Stomach (tissue), 9 donors: Measurements from ENCODE around the gene PRKD1. TPM values are rescaled to one million over a fixed set of nuclear protein-coding genes. Genes with fewer than 3 reads are reported as not detected.
"Not testable (repeated sequence)": the region's sequence is repeated elsewhere in the genome, so short reads cannot be mapped to it uniquely, and the experiment has no call there.

Source experiments
- DNase-seq, 2 donors: peaks; one replicate each; pipeline versions ENCODE4 v3.0.0 to v3.0.0-alpha.2; 2013 to 2019
- H3K27ac ChIP-seq, 5 donors: fragments of 200-600 bp in 4 of 5; sonication (generic) in 4 of 5; one replicate each; pipeline ENCODE4 v1.5.1; 2013 to 2019; ENCODE audit warnings: mild to moderate bottlenecking in 1 of 5, moderate library complexity in 1 of 5
- H3K27me3 ChIP-seq, 3 donors: fragments of 200-600 bp; sonication (generic); one replicate each; pipeline ENCODE4 v1.5.1; 2017 to 2019; ENCODE audit warnings: mixed run types in 1 of 3
- H3K36me3 ChIP-seq, 4 donors: fragments of 200-600 bp; sonication (generic); 1 replicate in 3 of 4; 2 replicates in 1 of 4; pipeline ENCODE4 v1.5.1; 2016 to 2019
- H3K4me1 ChIP-seq, 4 donors: fragments of 200-600 bp; sonication (generic); one replicate each; pipeline ENCODE4 v1.5.1; 2016 to 2019
- H3K4me3 ChIP-seq, 4 donors: fragments of 200-600 bp; sonication (generic) in 3 of 4; one replicate each; pipeline ENCODE4 v1.5.1; 2016 to 2019; ENCODE audit warnings: mild to moderate bottlenecking in 1 of 4
- H3K9me3 ChIP-seq, 4 donors: fragments of 200-600 bp; sonication (generic); one replicate each; pipeline ENCODE4 v1.5.1; 2016 to 2019
- EP300 ChIP-seq: sonication (generic); formaldehyde crosslinking; IDR thresholded peaks from one replicate; pipeline ENCODE4 v1.6.1; 2017; ENCODE audit warnings: antibody characterized with exemption
- POLR2A ChIP-seq, 4 donors: fragments of 450-650 bp; IDR thresholded peaks; one replicate each; pipeline ENCODE4 v1.6.1; 2016; ENCODE audit warnings: antibody characterized with exemption in 4 of 4, control low read depth in 2 of 4, mild to moderate bottlenecking in 1 of 4, moderate library complexity in 1 of 4
- POLR2AphosphoS5 ChIP-seq, 3 donors: sonication (generic); formaldehyde crosslinking; IDR thresholded peaks; one replicate each; pipeline ENCODE4 v1.6.1; 2016; ENCODE audit warnings: antibody characterized with exemption in 3 of 3
- WGBS, 5 donors: extraction: QIAGEN DNeasy Blood & Tissue Kit in 3 of 5; methylation state at CpG; one replicate each; pipeline versions ENCODE4 v1.1.5 to v1.1.7; 2013 to 2018; 5-methylcytosine and 5-hydroxymethylcytosine counted together
- intact Hi-C: fragments of 100-400 bp; cut with DNase I; formaldehyde crosslinking; loops from one replicate; pipeline ENCODE4 v1.15.1; 2023; ENCODE audit warnings: low total_unique reads
- polyA plus RNA-seq, 3 donors: library from polyadenylated mRNA; stranded (reverse); fragments of 200-250 nt; gene quantifications; one replicate each; pipeline ENCODE4 v1.2.3, GENCODE V29; 2013
- total RNA-seq, 5 donors: library from RNA; depleted of rRNA; stranded (reverse); fragments of >200 nt; gene quantifications; one replicate each; pipeline versions ENCODE4 v1.1.0 to v1.2.3, GENCODE V29; 2014 to 2016
- TF ChIP-seq, protein P1 (sequence below), 7 experiments: fragments of 450-650 bp in 4 of 7; fragments of 200-600 bp in 3 of 7; sonication (generic) in 3 of 7; IDR thresholded peaks; one replicate each; pipeline ENCODE4 v1.5.1; 2016 to 2019; ENCODE audit warnings: antibody characterized with exemption in 7 of 7, control low read depth in 2 of 7, mild to moderate bottlenecking in 1 of 7
- donor health status: healthy with polysubstance abuse.
- donor health status: Bipolar disorder and iron deficiency.
- donor health status: healthy.

Gene PRKD1
- total and polyA plus RNA-seq, 8 donors = 1.6 to 26.6 (median 4.9) TPM

GRCh38 chr14:29710015-29710414, 217.6 kb downstream of the PRKD1 start:
- DNase-seq = no peak
- Histone ChIP-seq H3K36me3 (no peaks in the 10 kb centered on the region), H3K27ac (no peak overlapping the region), H3K9me3 (no peaks in the 10 kb centered on the region), H3K4me1 (no peaks in the 10 kb centered on the region), H3K27me3 (no peaks in the 10 kb centered on the region), H3K4me3 (no peak overlapping the region)
- TF ChIP-seq, protein P1, sequence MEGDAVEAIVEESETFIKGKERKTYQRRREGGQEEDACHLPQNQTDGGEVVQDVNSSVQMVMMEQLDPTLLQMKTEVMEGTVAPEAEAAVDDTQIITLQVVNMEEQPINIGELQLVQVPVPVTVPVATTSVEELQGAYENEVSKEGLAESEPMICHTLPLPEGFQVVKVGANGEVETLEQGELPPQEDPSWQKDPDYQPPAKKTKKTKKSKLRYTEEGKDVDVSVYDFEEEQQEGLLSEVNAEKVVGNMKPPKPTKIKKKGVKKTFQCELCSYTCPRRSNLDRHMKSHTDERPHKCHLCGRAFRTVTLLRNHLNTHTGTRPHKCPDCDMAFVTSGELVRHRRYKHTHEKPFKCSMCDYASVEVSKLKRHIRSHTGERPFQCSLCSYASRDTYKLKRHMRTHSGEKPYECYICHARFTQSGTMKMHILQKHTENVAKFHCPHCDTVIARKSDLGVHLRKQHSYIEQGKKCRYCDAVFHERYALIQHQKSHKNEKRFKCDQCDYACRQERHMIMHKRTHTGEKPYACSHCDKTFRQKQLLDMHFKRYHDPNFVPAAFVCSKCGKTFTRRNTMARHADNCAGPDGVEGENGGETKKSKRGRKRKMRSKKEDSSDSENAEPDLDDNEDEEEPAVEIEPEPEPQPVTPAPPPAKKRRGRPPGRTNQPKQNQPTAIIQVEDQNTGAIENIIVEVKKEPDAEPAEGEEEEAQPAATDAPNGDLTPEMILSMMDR (IDR thresholded peaks at IDR 0.05) = peak in 4 of 7 experiments; percentile 11 to 31 (median 18)
- TF ChIP-seq EP300 = no peak
- no peak for TF ChIP-seq POLR2AphosphoS5 (IDR thresholded peaks at IDR 0.05)
- WGBS, 5 donors = 20 to 43% (median 39%) methylated on average over 2 of the region's 2 CpGs
- intact Hi-C loops = no loop called here

DNA sequence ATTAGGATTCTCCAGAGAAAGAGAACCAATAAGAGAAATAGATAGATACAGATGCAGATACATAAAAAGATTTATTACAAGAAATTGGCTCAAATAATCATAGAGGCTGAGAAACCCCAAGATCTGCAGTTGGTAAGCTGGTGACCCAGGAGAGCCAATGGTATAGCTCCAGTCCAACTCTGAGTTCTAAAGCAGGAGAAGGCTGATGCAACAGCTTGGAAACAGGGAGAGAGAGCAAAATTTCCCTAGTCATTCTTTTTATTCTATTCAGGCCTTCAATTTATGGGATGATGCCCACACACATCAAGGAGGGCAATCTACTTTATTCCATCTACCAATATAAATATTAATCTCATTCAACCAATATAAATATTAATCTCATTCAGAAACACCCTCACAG, 218.2 kb downstream of the PRKD1 start:
- Histone ChIP-seq H3K27me3 (no peaks in the 10 kb centered on the region), H3K27ac (no peak overlapping the region), H3K9me3 (no peaks in the 10 kb centered on the region), H3K4me3 (no peak overlapping the region), H3K4me1 (no peaks in the 10 kb centered on the region), H3K36me3 (no peaks in the 10 kb centered on the region)
- no peak for TF ChIP-seq POLR2AphosphoS5 (IDR thresholded peaks at IDR 0.05)
- TF ChIP-seq EP300 = no peak
- no peak for TF ChIP-seq POLR2A (IDR thresholded peaks at IDR 0.05)
- TF ChIP-seq, protein P1 (IDR thresholded peaks at IDR 0.05) = no peak
- intact Hi-C loops = no loop called here
- DNase-seq = no peak

GRCh38 chr14:29706700-29707099, 220.9 kb downstream of the PRKD1 start:
- TF ChIP-seq, protein P1 (IDR thresholded peaks at IDR 0.05) = no peak
- TF ChIP-seq EP300 (no peak), POLR2AphosphoS5 (IDR thresholded peaks at IDR 0.05) (no peak), POLR2A (IDR thresholded peaks at IDR 0.05) (no peak)
- 96 to 100% (median 97%) methylated on average over 1 of the region's 1 CpG for WGBS, 5 donors
- Histone ChIP-seq H3K36me3 (no peaks in the 10 kb centered on the region), H3K4me3 (no peak overlapping the region), H3K9me3 (no peaks in the 10 kb centered on the region), H3K27me3 (no peaks in the 10 kb centered on the region), H3K4me1 (no peaks in the 10 kb centered on the region), H3K27ac (no peak overlapping the region)
- intact Hi-C loops = no loop called here
- DNase-seq = no peak

DNA sequence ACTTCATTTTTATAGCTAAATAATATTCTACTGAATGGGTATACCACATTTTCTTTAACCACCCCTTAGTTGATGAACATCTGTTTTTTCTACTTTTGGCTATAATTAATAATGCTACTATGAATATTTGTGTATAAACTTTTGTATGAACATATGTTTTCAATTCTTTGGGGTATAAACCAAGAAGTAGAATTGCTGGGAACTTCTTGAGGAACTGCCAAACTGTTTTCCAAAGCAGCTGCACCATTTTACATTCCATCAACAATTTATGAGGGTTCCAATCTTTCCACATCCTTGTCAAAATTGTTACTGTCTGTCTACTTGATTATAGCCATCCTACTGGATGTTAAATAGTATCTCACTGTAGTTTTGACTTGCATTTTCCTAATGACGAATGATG, 221.8 kb downstream of the PRKD1 start:
- no peaks in the 10 kb centered on the region for H3K27me3 ChIP-seq
- no peaks in the 10 kb centered on the region for H3K36me3 ChIP-seq
- H3K4me1 ChIP-seq = no peaks in the 10 kb centered on the region
- H3K27ac ChIP-seq = no peak overlapping the region
- DNase-seq = no peak
- WGBS, 5 donors = 95 to 100% (median 97%) methylated on average over 1 of the region's 1 CpG
- H3K9me3 ChIP-seq = no peaks in the 10 kb centered on the region
- intact Hi-C loops = no loop called here
- no peak for TF ChIP-seq POLR2AphosphoS5 (IDR thresholded peaks at IDR 0.05)
- TF ChIP-seq, protein P1 (IDR thresholded peaks at IDR 0.05) = no peak
- TF ChIP-seq POLR2A (IDR thresholded peaks at IDR 0.05) = no peak
- TF ChIP-seq EP300 = no peak
- H3K4me3 ChIP-seq = no peak overlapping the region

GRCh38 chr14:29689597-29689996, 238.1 kb downstream of the PRKD1 start:
- intact Hi-C loops, DNase-seq, H3K27me3 ChIP-seq, H3K4me3 ChIP-seq, H3K4me1 ChIP-seq, H3K36me3 ChIP-seq, H3K9me3 ChIP-seq, H3K27ac ChIP-seq: not testable (repeated sequence)
- 84 to 100% (median 93%) methylated on average over 2 of the region's 2 CpGs for WGBS, 5 donors
